Measurements from ENCODE around the gene NGFR. TPM values are rescaled to one million over a fixed set of nuclear protein-coding genes. Genes with fewer than 3 reads are reported as not detected.
A peak's percentile ranks its signal among the peaks of the same experiment; 100 is the strongest.

The NGFR gene
- total RNA-seq, 1 experiment from 2014 or later = not detected

GRCh38 chr17:49455272-49455861 is 39.7 kb upstream of the NGFR start:
- H2AFZ ChIP-seq (ENCODE audit: low read length) = no peak overlapping the region
- no peak overlapping the region for H3K27ac ChIP-seq (ENCODE audit: low read length)
- intact Hi-C loops (cut with micrococcal nuclease) = no loop called here
- no peaks in the 10 kb centered on the region for H3F3A ChIP-seq (ENCODE audit: low read length, unreplicated experiment)
- no peak for DNase-seq
- ChIA-PET POLR2A (ENCODE audit: unreplicated experiment) (interaction anchor here (0.6 kb wide), 1 partner anchor 12 kb away, joined by 4 read pairs; no protein-coding TSS in a partner anchor), CTCF (no interaction called here)
- no peaks in the 10 kb centered on the region for H3K9me3 ChIP-seq (ENCODE audit: low read length)
- H3K4me1 ChIP-seq (ENCODE audit: insufficient read depth, low read length) = no peaks in the 10 kb centered on the region
- no peaks in the 10 kb centered on the region for H3K36me3 ChIP-seq (ENCODE audit: low read depth, low read length)
- peaks cover 40% of the 10 kb centered on the region for H3K27me3 ChIP-seq (ENCODE audit: low read length)
- TF ChIP-seq EZH2phosphoT487 (IDR thresholded peaks at IDR 0.05; ENCODE audit: borderline replicate concordance, low read length) (no peak), EZH2 (IDR thresholded peaks at IDR 0.05; ENCODE audit: low read length, unreplicated experiment) (no peak), CTCF (conservative IDR thresholded peaks at IDR 0.05; ENCODE audit: low read depth, low read length) (no peak)
- no peaks in the 10 kb centered on the region for H4K20me1 ChIP-seq (ENCODE audit: low read length)
- no peaks in the 10 kb centered on the region for H3K9me2 ChIP-seq (replicated peaks; ENCODE audit: low read length)
- H3K79me2 ChIP-seq (ENCODE audit: low read length) = no peaks in the 10 kb centered on the region
- no peak for ATAC-seq
- no TSS peak for BruUV-seq (replicated peaks)
- no peak overlapping the region for H3K9ac ChIP-seq (ENCODE audit: low read length)
- no peak overlapping the region for H3K4me3 ChIP-seq (ENCODE audit: low read length)
- H3K4me2 ChIP-seq (ENCODE audit: low read length) = no peak overlapping the region

- DNase-seq (peak; percentile 37), ATAC-seq (peak; percentile 47; the same call in 1 of the 2 replicates)
- no TSS peak for BruUV-seq (replicated peaks)
- no peak overlapping the region for H3K4me2 ChIP-seq (ENCODE audit: low read length)
- H3K36me3 ChIP-seq (ENCODE audit: low read depth, low read length) = no peaks in the 10 kb centered on the region
- no peaks in the 10 kb centered on the region for H3K79me2 ChIP-seq (ENCODE audit: low read length)
- no peaks in the 10 kb centered on the region for H4K20me1 ChIP-seq (ENCODE audit: low read length)
- H3K27me3 ChIP-seq (ENCODE audit: low read length) = peaks cover 50% of the 10 kb centered on the region
- no peaks in the 10 kb centered on the region for H3K4me1 ChIP-seq (ENCODE audit: insufficient read depth, low read length)
- no peaks in the 10 kb centered on the region for H3K9me2 ChIP-seq (replicated peaks; ENCODE audit: low read length)
- H3K9ac ChIP-seq (ENCODE audit: low read length) = no peak overlapping the region
- intact Hi-C loops (cut with micrococcal nuclease) = no loop called here
- TF ChIP-seq EZH2phosphoT487 (IDR thresholded peaks at IDR 0.05; ENCODE audit: borderline replicate concordance, low read length) = no peak
- ChIA-PET POLR2A (ENCODE audit: unreplicated experiment) (no interaction called here), CTCF (interaction anchor here (0.7 kb wide), 1 partner anchor 49 kb away, joined by 8 read pairs; no protein-coding TSS in a partner anchor)
- no peaks in the 10 kb centered on the region for H3F3A ChIP-seq (ENCODE audit: low read length, unreplicated experiment)
- no peak overlapping the region for H2AFZ ChIP-seq (ENCODE audit: low read length)
- no peak overlapping the region for H3K27ac ChIP-seq (ENCODE audit: low read length)
- H3K9me3 ChIP-seq (ENCODE audit: low read length) = no peaks in the 10 kb centered on the region
- H3K4me3 ChIP-seq (ENCODE audit: low read length) = no peak overlapping the region
Measured at GRCh38 chr17:49456183-49456965, 38.7 kb upstream of the NGFR start.

GRCh38 chr17:49457564-49458535 is 37.2 kb upstream of the NGFR start:
- Histone ChIP-seq H3K27ac (ENCODE audit: low read length) (no peak overlapping the region), H4K20me1 (ENCODE audit: low read length) (no peaks in the 10 kb centered on the region), H3K9me2 (replicated peaks; ENCODE audit: low read length) (no peaks in the 10 kb centered on the region), H3K36me3 (ENCODE audit: low read depth, low read length) (no peaks in the 10 kb centered on the region), H3K27me3 (ENCODE audit: low read length) (peaks cover 61% of the 10 kb centered on the region), H3K9ac (ENCODE audit: low read length) (no peak overlapping the region), H3F3A (ENCODE audit: low read length, unreplicated experiment) (no peaks in the 10 kb centered on the region), H2AFZ (ENCODE audit: low read length) (no peak overlapping the region), H3K4me3 (ENCODE audit: low read length) (no peak overlapping the region), H3K4me1 (ENCODE audit: insufficient read depth, low read length) (no peaks in the 10 kb centered on the region), H3K79me2 (ENCODE audit: low read length) (no peaks in the 10 kb centered on the region), H3K4me2 (ENCODE audit: low read length) (no peak overlapping the region), H3K9me3 (ENCODE audit: low read length) (no peaks in the 10 kb centered on the region)
- DNase-seq (no peak), ATAC-seq (no peak)
- TF ChIP-seq CTCF (conservative IDR thresholded peaks at IDR 0.05; ENCODE audit: low read depth, low read length) (no peak), EZH2phosphoT487 (IDR thresholded peaks at IDR 0.05; ENCODE audit: borderline replicate concordance, low read length) (no peak), EZH2 (IDR thresholded peaks at IDR 0.05; ENCODE audit: low read length, unreplicated experiment) (no peak)
- no TSS peak for BruUV-seq (replicated peaks)
- intact Hi-C loops (cut with micrococcal nuclease) = no loop called here
- ChIA-PET CTCF (interaction anchor here (0.5 kb wide), 1 partner anchor 101 kb away, joined by 5 read pairs; no protein-coding TSS in a partner anchor), POLR2A (ENCODE audit: unreplicated experiment) (no interaction called here)
